H9 (cell line): Measurements from ENCODE around the gene TUBB1. TPM values are rescaled to one million over a fixed set of nuclear protein-coding genes. Genes with fewer than 3 reads are reported as not detected.

Experiments used
- DNase-seq: peaks from one replicate; pipeline ENCODE4 v3.0.0-alpha.2; 2017
- H2AFZ ChIP-seq: one replicate; pipeline ENCODE4 v1.6.1; 2013; ENCODE audit warnings: mild to moderate bottlenecking, low read length, control low read depth, moderate library complexity
- H2AK5ac ChIP-seq: 2 replicates; pipeline ENCODE4 v1.6.1; 2013; ENCODE audit warnings: low read length, control low read depth, mixed read lengths; ENCODE audit not compliant: insufficient read length
- H2BK120ac ChIP-seq: one replicate; pipeline ENCODE4 v1.6.1; 2013; ENCODE audit warnings: low read depth, mild to moderate bottlenecking, low read length, control low read depth, inconsistent platforms; ENCODE audit not compliant: poor library complexity, severe bottlenecking
- H2BK12ac ChIP-seq: 2 replicates; pipeline ENCODE4 v1.6.1; 2013; ENCODE audit warnings: low read length, control low read depth, mixed read lengths, low read depth; ENCODE audit not compliant: insufficient read length
- H2BK15ac ChIP-seq: 2 replicates; pipeline ENCODE4 v1.6.1; 2013; ENCODE audit warnings: low read depth, low read length, control low read depth
- H2BK20ac ChIP-seq: one replicate; pipeline ENCODE4 v1.6.1; 2013; ENCODE audit warnings: low read depth, mild to moderate bottlenecking, low read length, control low read depth, inconsistent platforms; ENCODE audit not compliant: poor library complexity, severe bottlenecking
- H2BK5ac ChIP-seq: 2 replicates; pipeline ENCODE4 v1.6.1; 2013; ENCODE audit warnings: low read length, control low read depth, mixed read lengths; ENCODE audit not compliant: insufficient read length
- H3K14ac ChIP-seq: 2 replicates; pipeline ENCODE4 v1.6.1; 2013; ENCODE audit warnings: low read length, control low read depth; ENCODE audit not compliant: insufficient read depth
- H3K18ac ChIP-seq: 2 replicates; pipeline ENCODE4 v1.6.1; 2013; ENCODE audit warnings: low read depth, mild to moderate bottlenecking, mixed read lengths, low read length, control low read depth; ENCODE audit not compliant: insufficient read length
- H3K23ac ChIP-seq: 2 replicates; pipeline ENCODE4 v1.6.1; 2013; ENCODE audit warnings: low read length, control low read depth, mixed read lengths, low read depth; ENCODE audit not compliant: insufficient read length
- H3K23me2 ChIP-seq: 2 replicates; pipeline ENCODE4 v1.6.1; 2013; ENCODE audit warnings: low read depth, mild to moderate bottlenecking, mixed read lengths, low read length, control low read depth; ENCODE audit not compliant: insufficient read length, poor library complexity, severe bottlenecking
- H3K27ac ChIP-seq: 2 replicates; pipeline ENCODE4 v1.5.1; 2013; ENCODE audit warnings: low read length, control low read depth, mixed read lengths, low read depth; ENCODE audit not compliant: insufficient read length
- H3K27me3 ChIP-seq: 2 replicates; pipeline ENCODE4 v1.6.1; 2013; ENCODE audit warnings: low read length, control low read depth, inconsistent platforms; ENCODE audit not compliant: insufficient read depth
- H3K4ac ChIP-seq: 2 replicates; pipeline ENCODE4 v1.6.1; 2013; ENCODE audit warnings: low read depth, mild to moderate bottlenecking, control low read depth, inconsistent platforms, low read length, moderate library complexity
- H3K4me1 ChIP-seq: 2 replicates; pipeline ENCODE4 v1.6.1; 2013; ENCODE audit warnings: low read length, control low read depth, inconsistent platforms; ENCODE audit not compliant: insufficient read depth
- H3K4me2 ChIP-seq: 2 replicates; pipeline ENCODE4 v1.6.1; 2013; ENCODE audit warnings: low read length, control low read depth, mixed read lengths; ENCODE audit not compliant: insufficient read length, insufficient read depth
- H3K56ac ChIP-seq: 2 replicates; pipeline ENCODE4 v1.6.1; 2013; ENCODE audit warnings: low read depth, mild to moderate bottlenecking, mixed read lengths, low read length, control low read depth; ENCODE audit not compliant: insufficient read length
- H3K79me1 ChIP-seq: 2 replicates; pipeline ENCODE4 v1.6.1; 2013; ENCODE audit warnings: low read depth, mild to moderate bottlenecking, moderate library complexity, low read length, control low read depth, inconsistent platforms; ENCODE audit not compliant: insufficient read depth, poor library complexity, severe bottlenecking
- H3K79me2 ChIP-seq: 2 replicates; pipeline ENCODE4 v1.6.1; 2013; ENCODE audit warnings: low read length, control low read depth, inconsistent platforms; ENCODE audit not compliant: insufficient read depth
- H3K9ac ChIP-seq: 2 replicates; pipeline ENCODE4 v1.6.1; 2013; ENCODE audit warnings: low read length, control low read depth, mixed read lengths; ENCODE audit not compliant: insufficient read length; ENCODE audit errors: extremely low read depth
- H3K9me3 ChIP-seq: one replicate; pipeline ENCODE4 v1.6.1; 2013; ENCODE audit warnings: low read depth, low read length, inconsistent platforms; ENCODE audit not compliant: control insufficient read depth
- H3T11ph ChIP-seq: one replicate; pipeline ENCODE4 v1.6.1; 2013; ENCODE audit warnings: mild to moderate bottlenecking, low read length, control low read depth, inconsistent platforms
- H4K20me1 ChIP-seq: one replicate; pipeline ENCODE4 v1.6.1; 2013; ENCODE audit not compliant: control insufficient read depth, insufficient read length, insufficient read depth
- H4K5ac ChIP-seq: 2 replicates; pipeline ENCODE4 v1.6.1; 2013; ENCODE audit warnings: low read depth, mild to moderate bottlenecking, mixed read lengths, low read length, control low read depth; ENCODE audit not compliant: insufficient read length
- H4K8ac ChIP-seq: replicated peaks from 2 replicates; pipeline ENCODE4 v1.6.1; 2013; ENCODE audit warnings: low read length, control low read depth, mixed read lengths, low read depth; ENCODE audit not compliant: insufficient read length
- H4K91ac ChIP-seq: 2 replicates; pipeline ENCODE4 v1.6.1; 2013; ENCODE audit warnings: low read depth, mild to moderate bottlenecking, moderate library complexity, mixed read lengths, low read length, control low read depth; ENCODE audit not compliant: insufficient read length
- H3K27ac Mint-ChIP-seq, 3 experiments: 2 replicates in 2 of 3; 3 replicates in 1 of 3; pipeline ENCODE4 v1.8.0; 2020 to 2021; ENCODE audit warnings: mixed read lengths in 3 of 3, mild to moderate bottlenecking in 1 of 3, moderate library complexity in 1 of 3
- H3K27me3 Mint-ChIP-seq: 2 replicates; pipeline ENCODE4 v1.8.0; 2021; ENCODE audit warnings: low read depth, mild to moderate bottlenecking, moderate library complexity, mixed read lengths
- H3K36me3 Mint-ChIP-seq, 3 experiments: 2 replicates in 2 of 3; 3 replicates in 1 of 3; pipeline ENCODE4 v1.8.0; 2020 to 2021; ENCODE audit warnings: low read depth in 3 of 3, mixed read lengths in 3 of 3; ENCODE audit not compliant: insufficient read depth in 1 of 3
- H3K4me1 Mint-ChIP-seq, 2 experiments: 2 replicates each; pipeline ENCODE4 v1.8.0; 2020; ENCODE audit warnings: mixed read lengths in 2 of 2
- H3K4me3 Mint-ChIP-seq, 2 experiments: 2 replicates in 1 of 2; 3 replicates in 1 of 2; pipeline ENCODE4 v1.8.0; 2020 to 2021; ENCODE audit warnings: mild to moderate bottlenecking in 2 of 2, mixed read lengths in 2 of 2, moderate library complexity in 1 of 2
- H3K9me3 Mint-ChIP-seq, 2 experiments: 2 replicates in 1 of 2; 3 replicates in 1 of 2; pipeline ENCODE4 v1.8.0; 2020; ENCODE audit warnings: mild to moderate bottlenecking in 2 of 2, mixed read lengths in 2 of 2, moderate library complexity in 1 of 2
- WGBS: extraction: QIAGEN DNeasy Blood & Tissue Kit; methylation state at CpG from one replicate; pipeline ENCODE4 v1.1.7; 2013; ENCODE audit warnings: missing lambda C conversion rate, low lambda C conversion rate, mixed read lengths; ENCODE audit not compliant: insufficient read length; ENCODE audit errors: extremely low coverage; 5-methylcytosine and 5-hydroxymethylcytosine counted together
- total RNA-seq: library from RNA; stranded (reverse); gene quantifications from 2 replicates; pipeline ENCODE4 v1.2.1, GENCODE V29; 2021
- TF ChIP-seq, protein P1 (sequence below): fragments of 200-600 bp; sonication (generic); conservative IDR thresholded peaks from 3 replicates; pipeline ENCODE4 v1.8.0; 2021; ENCODE audit warnings: antibody characterized with exemption, mild to moderate bottlenecking

Gene TUBB1
- total RNA-seq, 1 experiment from 2014 or later, result not detected

DNA sequence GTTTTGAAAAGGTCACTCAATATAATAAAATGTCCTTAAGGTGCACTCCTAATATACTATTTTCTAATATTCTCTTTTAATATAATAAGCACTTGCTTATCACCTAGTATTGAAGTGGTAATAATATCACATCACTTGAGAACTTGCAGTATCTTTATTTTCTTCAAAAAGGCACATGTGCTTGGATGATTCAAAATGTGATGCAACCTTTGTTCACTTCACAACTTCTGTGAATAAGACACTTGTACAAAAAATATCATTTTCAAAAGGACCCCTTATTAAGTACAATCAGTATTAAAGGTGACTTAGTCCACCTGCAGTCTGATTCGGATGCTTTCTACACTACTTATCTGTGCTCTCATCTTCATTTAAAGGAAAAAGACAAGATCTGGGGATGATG lies 20.0 kb downstream of the TUBB1 start:
- Histone ChIP-seq H4K5ac (no peak overlapping the region), H2BK5ac (no peak overlapping the region), H2BK15ac (no peak overlapping the region), H4K20me1 (no peaks in the 10 kb centered on the region), H3K56ac (no peak overlapping the region), H2BK120ac (no peak overlapping the region), H4K8ac (no peak overlapping the region), H3K27ac (no peak overlapping the region), H2BK12ac (no peak overlapping the region), H3K23ac (no peak overlapping the region), H3K4me1 (no peaks in the 10 kb centered on the region), H2BK20ac (no peak overlapping the region), H3K79me2 (peaks cover 10% of the 10 kb centered on the region), H2AFZ (no peak overlapping the region), H3K4me2 (no peak overlapping the region), H3K4ac (no peak overlapping the region), H3K23me2 (peaks cover 9% of the 10 kb centered on the region), H3T11ph (no peak overlapping the region), H3K9ac (no peak overlapping the region), H3K27me3 (no peaks in the 10 kb centered on the region), H3K18ac (no peak overlapping the region), H3K14ac (no peak overlapping the region), H2AK5ac (no peak overlapping the region), H3K9me3 (no peaks in the 10 kb centered on the region), H4K91ac (no peak overlapping the region), H3K79me1 (no peaks in the 10 kb centered on the region)
- no peak overlapping the region for H3K4me3 Mint-ChIP-seq
- DNase-seq, result no peak
- TF ChIP-seq, protein P1, sequence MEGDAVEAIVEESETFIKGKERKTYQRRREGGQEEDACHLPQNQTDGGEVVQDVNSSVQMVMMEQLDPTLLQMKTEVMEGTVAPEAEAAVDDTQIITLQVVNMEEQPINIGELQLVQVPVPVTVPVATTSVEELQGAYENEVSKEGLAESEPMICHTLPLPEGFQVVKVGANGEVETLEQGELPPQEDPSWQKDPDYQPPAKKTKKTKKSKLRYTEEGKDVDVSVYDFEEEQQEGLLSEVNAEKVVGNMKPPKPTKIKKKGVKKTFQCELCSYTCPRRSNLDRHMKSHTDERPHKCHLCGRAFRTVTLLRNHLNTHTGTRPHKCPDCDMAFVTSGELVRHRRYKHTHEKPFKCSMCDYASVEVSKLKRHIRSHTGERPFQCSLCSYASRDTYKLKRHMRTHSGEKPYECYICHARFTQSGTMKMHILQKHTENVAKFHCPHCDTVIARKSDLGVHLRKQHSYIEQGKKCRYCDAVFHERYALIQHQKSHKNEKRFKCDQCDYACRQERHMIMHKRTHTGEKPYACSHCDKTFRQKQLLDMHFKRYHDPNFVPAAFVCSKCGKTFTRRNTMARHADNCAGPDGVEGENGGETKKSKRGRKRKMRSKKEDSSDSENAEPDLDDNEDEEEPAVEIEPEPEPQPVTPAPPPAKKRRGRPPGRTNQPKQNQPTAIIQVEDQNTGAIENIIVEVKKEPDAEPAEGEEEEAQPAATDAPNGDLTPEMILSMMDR, result no peak
- no peak overlapping the region for H3K27ac Mint-ChIP-seq
- no CpG with 5 or more reads among the region's 1 CpG for WGBS
- peaks cover 26 to 53% (median 52%) of the 10 kb centered on the region in 3 experiments; a peak in 6 of 7 replicates for H3K36me3 Mint-ChIP-seq
- H3K4me1 Mint-ChIP-seq, result peaks cover 13 to 18% of the 10 kb centered on the region in 2 experiments
- H3K9me3 Mint-ChIP-seq, result no peaks in the 10 kb centered on the region; a peak in 1 of 5 replicates
- no peaks in the 10 kb centered on the region for H3K27me3 Mint-ChIP-seq
